ENCODE data around the gene HBEGF. TPM values are rescaled to one million over a fixed set of nuclear protein-coding genes. Genes with fewer than 3 reads are reported as not detected.
A peak's percentile ranks its signal among the peaks of the same experiment; 100 is the strongest.

The HBEGF gene
- total and polyA plus RNA-seq, 7 experiments from 2014 or later = 0.35 to 95.5 (median 11.6) TPM; not detected in 2

- intact Hi-C loops (cut with micrococcal nuclease) = loop anchor here in 1 of 2 donors (2.0 kb wide), 1 partner anchor 63 kb away; no protein-coding TSS in a partner anchor
- peaks cover 40 to 86% (median 78%) of the 10 kb centered on the region in 7 donors for H3K4me1 Mint-ChIP-seq
- Histone ChIP-seq H3K4me1 (ENCODE audit: control insufficient read depth in 2 of 2, insufficient read depth in 2 of 2, low read length in 2 of 2) (peaks cover 0 to 13% of the 10 kb centered on the region in 2 donors), H3K27me3 (ENCODE audit: control insufficient read depth in 2 of 2, insufficient read depth in 2 of 2, low read length in 2 of 2) (no peaks in the 10 kb centered on the region), H3K27ac (ENCODE audit: low read depth, low read length) (no peak overlapping the region), H3K36me3 (ENCODE audit: control insufficient read depth in 2 of 3, insufficient read depth in 3 of 3, low read length in 3 of 3) (peaks cover 0 to 8% (median 0%) of the 10 kb centered on the region in 3 experiments), H3K9me3 (ENCODE audit: control insufficient read depth in 2 of 3, low read length in 3 of 3) (no peaks in the 10 kb centered on the region), H3K4me3 (ENCODE audit: low read length) (no peak overlapping the region)
- no peak for ATAC-seq
- peak overlapping the region in 3 of 9 donors; percentile 74 to 78 (median 77) for H3K27ac Mint-ChIP-seq
- no peaks in the 10 kb centered on the region for H3K9me3 Mint-ChIP-seq
- no peaks in the 10 kb centered on the region for H3K27me3 Mint-ChIP-seq
- ChIA-PET POLR2A (interaction anchor here (1.2 kb wide), 1 partner anchor 9 kb away, joined by 6 read pairs; the partner anchor contains the start of gene PFDN1), CTCF (interaction anchor here (0.6 kb wide), 2 partner anchors 10 to 994 kb away, joined by 5 to 7 read pairs; no protein-coding TSS in a partner anchor)
- H3K4me3 Mint-ChIP-seq = peak overlapping the region in 2 of 10 donors; percentile 42 to 45
- H3K36me3 Mint-ChIP-seq = peaks cover 0 to 35% (median 20%) of the 10 kb centered on the region in 5 donors
- no peak for DNase-seq
These were observed 52.6 kb downstream of the HBEGF start for GRCh38 chr5:140293849-140294100.

GRCh38 chr5:140293091-140293848 is 53.1 kb downstream of the HBEGF start:
- intact Hi-C loops (cut with micrococcal nuclease) = loop anchor here in 1 of 2 donors (2.0 kb wide), 1 partner anchor 64 kb away; no protein-coding TSS in a partner anchor
- no peak overlapping the region for H3K4me3 ChIP-seq (ENCODE audit: low read length)
- H3K27ac ChIP-seq (ENCODE audit: low read depth, low read length) = no peak overlapping the region
- H3K27me3 ChIP-seq (ENCODE audit: control insufficient read depth in 2 of 2, insufficient read depth in 2 of 2, low read length in 2 of 2) = no peaks in the 10 kb centered on the region
- DNase-seq (peak in 5 of 9 donors; percentile 7 to 29 (median 10)), ATAC-seq (peak; percentile 20)
- Mint-ChIP-seq H3K4me1 (peaks cover 40 to 86% (median 78%) of the 10 kb centered on the region in 7 donors), H3K9me3 (no peaks in the 10 kb centered on the region), H3K27ac (peak overlapping the region in 7 of 9 donors; percentile 14 to 78 (median 72)), H3K27me3 (no peaks in the 10 kb centered on the region), H3K4me3 (peak overlapping the region in 9 of 10 donors; percentile 1 to 54 (median 35)), H3K36me3 (peaks cover 0 to 34% (median 19%) of the 10 kb centered on the region in 5 donors)
- peaks cover 0 to 3% (median 0%) of the 10 kb centered on the region in 3 experiments for H3K36me3 ChIP-seq (ENCODE audit: control insufficient read depth in 2 of 3, insufficient read depth in 3 of 3, low read length in 3 of 3)
- ChIA-PET CTCF (interaction anchor here (0.6 to 0.9 kb wide), 6 partner anchors 9 to 1468 kb away, joined by 3 to 7 read pairs (median 4); no protein-coding TSS in a partner anchor), POLR2A (interaction anchor here (1.1 to 1.8 kb wide), 3 partner anchors 9 to 108 kb away, joined by 3 to 6 read pairs (median 5); partner anchors contain the start of genes ANKHD1 and PFDN1)
- H3K9me3 ChIP-seq (ENCODE audit: control insufficient read depth in 2 of 3, low read length in 3 of 3) = no peaks in the 10 kb centered on the region
- H3K4me1 ChIP-seq (ENCODE audit: control insufficient read depth in 2 of 2, insufficient read depth in 2 of 2, low read length in 2 of 2) = peaks cover 0 to 13% of the 10 kb centered on the region in 2 donors

- DNase-seq (no peak), ATAC-seq (no peak)
- H3K27me3 ChIP-seq (ENCODE audit: control insufficient read depth in 2 of 2, insufficient read depth in 2 of 2, low read length in 2 of 2) = no peaks in the 10 kb centered on the region
- CTCF ChIA-PET = interaction anchor here (0.6 to 0.9 kb wide), 4 partner anchors 48 to 1467 kb away, joined by 3 to 4 read pairs (median 4); no protein-coding TSS in a partner anchor
- H3K9me3 ChIP-seq (ENCODE audit: control insufficient read depth in 2 of 3, low read length in 3 of 3) = no peaks in the 10 kb centered on the region
- no peaks in the 10 kb centered on the region for H3K9me3 Mint-ChIP-seq
- H3K27ac Mint-ChIP-seq = peak overlapping the region in 5 of 9 donors; percentile 26 to 78 (median 72)
- peaks cover 43 to 81% (median 76%) of the 10 kb centered on the region in 7 donors for H3K4me1 Mint-ChIP-seq
- intact Hi-C loops (cut with micrococcal nuclease) = loop anchor here in 1 of 2 donors (2.0 kb wide), 1 partner anchor 64 kb away; no protein-coding TSS in a partner anchor
- H3K36me3 Mint-ChIP-seq = peaks cover 0 to 31% (median 19%) of the 10 kb centered on the region in 5 donors
- H3K27me3 Mint-ChIP-seq = no peaks in the 10 kb centered on the region
- no peaks in the 10 kb centered on the region for H3K36me3 ChIP-seq (ENCODE audit: control insufficient read depth in 2 of 3, insufficient read depth in 3 of 3, low read length in 3 of 3)
- peak overlapping the region in 8 of 10 donors; percentile 1 to 54 (median 38) for H3K4me3 Mint-ChIP-seq
- H3K4me3 ChIP-seq (ENCODE audit: low read length) = no peak overlapping the region
- H3K27ac ChIP-seq (ENCODE audit: low read depth, low read length) = no peak overlapping the region
- POLR2A ChIA-PET = interaction anchor here (1.1 to 1.8 kb wide), 2 partner anchors 10 to 109 kb away, joined by 3 to 5 read pairs; partner anchors contain the start of gene ANKHD1
- H3K4me1 ChIP-seq (ENCODE audit: control insufficient read depth in 2 of 2, insufficient read depth in 2 of 2, low read length in 2 of 2) = peaks cover 0 to 13% of the 10 kb centered on the region in 2 donors
These were observed 54.0 kb downstream of the HBEGF start for GRCh38 chr5:140292212-140293036.

- Histone ChIP-seq H3K36me3 (ENCODE audit: control insufficient read depth in 2 of 3, insufficient read depth in 3 of 3, low read length in 3 of 3) (no peaks in the 10 kb centered on the region), H3K27ac (ENCODE audit: low read depth, low read length) (no peak overlapping the region), H3K27me3 (ENCODE audit: control insufficient read depth in 2 of 2, insufficient read depth in 2 of 2, low read length in 2 of 2) (no peaks in the 10 kb centered on the region), H3K4me1 (ENCODE audit: control insufficient read depth in 2 of 2, insufficient read depth in 2 of 2, low read length in 2 of 2) (peaks cover 0 to 5% of the 10 kb centered on the region in 2 donors), H3K4me3 (ENCODE audit: low read length) (no peak overlapping the region), H3K9me3 (ENCODE audit: control insufficient read depth in 2 of 3, low read length in 3 of 3) (no peaks in the 10 kb centered on the region)
- POLR2A ChIA-PET = no interaction called here
- H3K36me3 Mint-ChIP-seq = peaks cover 0 to 34% (median 19%) of the 10 kb centered on the region in 5 donors
- no peak overlapping the region for H3K4me3 Mint-ChIP-seq
- H3K27ac Mint-ChIP-seq = peak overlapping the region in 1 of 9 donors; percentile 1
- intact Hi-C loops (cut with micrococcal nuclease) = no loop called here
- no peaks in the 10 kb centered on the region for H3K27me3 Mint-ChIP-seq
- H3K4me1 Mint-ChIP-seq = peaks cover 27 to 56% (median 48%) of the 10 kb centered on the region in 7 donors
- H3K9me3 Mint-ChIP-seq = no peaks in the 10 kb centered on the region
- CTCF ChIA-PET = no interaction called here
- ATAC-seq (no peak), DNase-seq (no peak)
These were observed 58.4 kb downstream of the HBEGF start for GRCh38 chr5:140287801-140288521.

- no peaks in the 10 kb centered on the region for H3K9me3 Mint-ChIP-seq
- peaks cover 22 to 48% (median 40%) of the 10 kb centered on the region in 7 donors for H3K4me1 Mint-ChIP-seq
- H3K9me3 ChIP-seq (ENCODE audit: control insufficient read depth in 2 of 3, low read length in 3 of 3) = no peaks in the 10 kb centered on the region
- ChIA-PET CTCF (no interaction called here), POLR2A (no interaction called here)
- H3K27me3 Mint-ChIP-seq = no peaks in the 10 kb centered on the region
- DNase-seq (no peak), ATAC-seq (no peak)
- no peak overlapping the region for H3K4me3 ChIP-seq (ENCODE audit: low read length)
- no peak overlapping the region for H3K27ac Mint-ChIP-seq
- intact Hi-C loops (cut with micrococcal nuclease) = no loop called here
- no peak overlapping the region for H3K4me3 Mint-ChIP-seq
- H3K36me3 ChIP-seq (ENCODE audit: control insufficient read depth in 2 of 3, insufficient read depth in 3 of 3, low read length in 3 of 3) = no peaks in the 10 kb centered on the region
- no peak overlapping the region for H3K27ac ChIP-seq (ENCODE audit: low read depth, low read length)
- peaks cover 0 to 32% (median 17%) of the 10 kb centered on the region in 5 donors for H3K36me3 Mint-ChIP-seq
- no peaks in the 10 kb centered on the region for H3K27me3 ChIP-seq (ENCODE audit: control insufficient read depth in 2 of 2, insufficient read depth in 2 of 2, low read length in 2 of 2)
- H3K4me1 ChIP-seq (ENCODE audit: control insufficient read depth in 2 of 2, insufficient read depth in 2 of 2, low read length in 2 of 2) = no peaks in the 10 kb centered on the region
These were observed 60.0 kb downstream of the HBEGF start for GRCh38 chr5:140286424-140286823.

- POLR2A ChIA-PET = interaction anchor here (0.7 kb wide), 1 partner anchor 15 kb away, joined by 3 read pairs; no protein-coding TSS in a partner anchor
- H3K27me3 Mint-ChIP-seq = no peaks in the 10 kb centered on the region
- no peaks in the 10 kb centered on the region for H3K9me3 ChIP-seq (ENCODE audit: control insufficient read depth in 2 of 3, low read length in 3 of 3)
- H3K4me3 Mint-ChIP-seq = no peak overlapping the region
- intact Hi-C loops (cut with micrococcal nuclease) = no loop called here
- no peak overlapping the region for H3K4me3 ChIP-seq (ENCODE audit: low read length)
- CTCF ChIA-PET = interaction anchor here (0.6 kb wide), 1 partner anchor 9 kb away, joined by 5 read pairs; no protein-coding TSS in a partner anchor
- peaks cover 12 to 30% (median 24%) of the 10 kb centered on the region in 7 donors for H3K4me1 Mint-ChIP-seq
- H3K27ac Mint-ChIP-seq = no peak overlapping the region
- H3K27me3 ChIP-seq (ENCODE audit: control insufficient read depth in 2 of 2, insufficient read depth in 2 of 2, low read length in 2 of 2) = no peaks in the 10 kb centered on the region
- H3K9me3 Mint-ChIP-seq = no peaks in the 10 kb centered on the region
- no peak overlapping the region for H3K27ac ChIP-seq (ENCODE audit: low read depth, low read length)
- H3K36me3 ChIP-seq (ENCODE audit: control insufficient read depth in 2 of 3, insufficient read depth in 3 of 3, low read length in 3 of 3) = no peaks in the 10 kb centered on the region
- no peak for ATAC-seq
- DNase-seq = no peak
- H3K4me1 ChIP-seq (ENCODE audit: control insufficient read depth in 2 of 2, insufficient read depth in 2 of 2, low read length in 2 of 2) = no peaks in the 10 kb centered on the region
- peaks cover 0 to 18% (median 5%) of the 10 kb centered on the region in 5 donors for H3K36me3 Mint-ChIP-seq
These were observed 62.4 kb downstream of the HBEGF start for GRCh38 chr5:140284013-140284412.

Data from naive thymus-derived CD4-positive, alpha-beta T cell (primary cell).